BE2C (cell line): ENCODE data around the gene C1QB.
A peak's percentile ranks its signal among the peaks of the same experiment; 100 is the strongest.

Experiments
- DNase-seq: peaks from one replicate; pipeline ENCODE4 v3.0.0-alpha.2; 2020
- H3K27me3 ChIP-seq: fragments of 250-450 bp; sonication (Bioruptor Pico); 2 replicates; pipeline ENCODE4 v1.5.1; 2020; ENCODE audit warnings: mild to moderate bottlenecking
- H3K36me3 ChIP-seq: fragments of 250-450 bp; sonication (Bioruptor Pico); 2 replicates; pipeline ENCODE4 v1.5.1; 2020; ENCODE audit warnings: mild to moderate bottlenecking
- H3K4me1 ChIP-seq: fragments of 250-450 bp; sonication (Bioruptor Pico); 2 replicates; pipeline ENCODE4 v1.5.1; 2020
- H3K4me3 ChIP-seq: 2 replicates; pipeline ENCODE4 v1.5.1; 2011; ENCODE audit warnings: low read depth, low read length
- H3K9me3 ChIP-seq: fragments of 250-450 bp; sonication (Bioruptor Pico); 2 replicates; pipeline ENCODE4 v1.5.1; 2020
- CTCF ChIP-seq: IDR thresholded peaks from 2 replicates; pipeline ENCODE4 v1.5.1; 2012; ENCODE audit warnings: mild to moderate bottlenecking, low read depth, low read length

The C1QB gene

GRCh38 chr1:22637907-22638445 lies 15.1 kb upstream of the C1QB start:
- Histone ChIP-seq H3K4me1 (no peaks in the 10 kb centered on the region), H3K27me3 (no peaks in the 10 kb centered on the region), H3K4me3 (no peak overlapping the region), H3K36me3 (no peaks in the 10 kb centered on the region), H3K9me3 (no peaks in the 10 kb centered on the region)
- TF ChIP-seq CTCF, result no peak
- no peak for DNase-seq

- TF ChIP-seq CTCF, result no peak
- Histone ChIP-seq H3K27me3 (no peaks in the 10 kb centered on the region), H3K4me3 (no peak overlapping the region), H3K36me3 (no peaks in the 10 kb centered on the region), H3K4me1 (no peaks in the 10 kb centered on the region), H3K9me3 (no peaks in the 10 kb centered on the region)
- DNase-seq, result no peak
Measured at GRCh38 chr1:22638476-22639234, 14.4 kb upstream of the C1QB start.

- H3K9me3 ChIP-seq, result no peaks in the 10 kb centered on the region
- no peak for DNase-seq
- no peaks in the 10 kb centered on the region for H3K27me3 ChIP-seq
- H3K4me1 ChIP-seq, result no peaks in the 10 kb centered on the region
- no peaks in the 10 kb centered on the region for H3K36me3 ChIP-seq
- no peak for TF ChIP-seq CTCF
- H3K4me3 ChIP-seq, result no peak overlapping the region
Measured at GRCh38 chr1:22639286-22639685, 13.8 kb upstream of the C1QB start.

GRCh38 chr1:22641247-22641646 lies 11.8 kb upstream of the C1QB start:
- Histone ChIP-seq H3K9me3 (no peaks in the 10 kb centered on the region), H3K4me1 (no peaks in the 10 kb centered on the region), H3K27me3 (no peaks in the 10 kb centered on the region)

GRCh38 chr1:22641906-22642636 lies 11.0 kb upstream of the C1QB start:
- Histone ChIP-seq H3K27me3 (no peaks in the 10 kb centered on the region), H3K4me1 (no peaks in the 10 kb centered on the region), H3K9me3 (no peaks in the 10 kb centered on the region), H3K4me3 (no peak overlapping the region), H3K36me3 (no peaks in the 10 kb centered on the region)
- TF ChIP-seq CTCF, result peak; percentile 70
- DNase-seq, result peak; percentile 75

More at GRCh38 chr1:22641247-22641646, 11.8 kb upstream of the C1QB start:
- Histone ChIP-seq H3K4me3 (no peak overlapping the region), H3K36me3 (no peaks in the 10 kb centered on the region)
- TF ChIP-seq CTCF, result no peak
- no peak for DNase-seq

GRCh38 chr1:22643381-22643780 lies 9.7 kb upstream of the C1QB start, which contains the start of gene C1QC:
TSS of gene C1QC (plus strand) at chr1:22643633. CDS start at chr1:22644024, 391 bp downstream.
- DNase-seq, result no peak
- no peaks in the 10 kb centered on the region for H3K4me1 ChIP-seq
- H3K9me3 ChIP-seq, result no peaks in the 10 kb centered on the region
- TF ChIP-seq CTCF, result no peak
- no peaks in the 10 kb centered on the region for H3K27me3 ChIP-seq
- H3K36me3 ChIP-seq, result no peaks in the 10 kb centered on the region
- no peak within 1 kb of the TSS for H3K4me3 ChIP-seq
